Measurements from ENCODE around the gene CHAD. TPM values are rescaled to one million over a fixed set of nuclear protein-coding genes. Genes with fewer than 3 reads are reported as not detected.

The CHAD gene
- total RNA-seq, 4 donors from 2014 or later = not detected

DNA sequence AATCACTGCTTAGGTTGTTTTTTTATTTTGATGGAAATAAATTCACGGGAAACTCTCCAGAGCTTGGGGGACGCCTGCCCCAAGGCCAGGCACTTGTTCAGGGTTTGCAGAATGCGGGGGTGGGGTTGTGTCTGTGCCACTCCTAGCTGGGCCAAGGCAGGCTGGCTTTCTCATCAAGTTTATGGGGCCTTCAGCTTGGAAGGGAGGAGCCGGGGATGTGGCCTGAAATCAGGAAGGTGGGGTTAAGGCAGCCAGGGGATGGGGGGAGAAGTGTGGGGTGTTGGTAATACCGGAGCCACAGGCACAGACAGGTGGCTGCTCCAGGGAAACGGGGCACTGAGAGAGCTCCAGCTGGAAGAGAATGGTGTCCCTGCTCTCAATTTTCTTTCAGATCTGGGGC lies 1.7 kb upstream of the CHAD start:
- WGBS, 2 donors = 75 to 89% methylated on average over 6 of the region's 6 CpGs
- H3K4me1 ChIP-seq = peaks cover 0 to 18% (median 13%) of the 10 kb centered on the region in 4 donors
- no peak for TF ChIP-seq POLR2A (IDR thresholded peaks at IDR 0.05)
- TF ChIP-seq EP300 (IDR thresholded peaks at IDR 0.05) = no peak
- TF ChIP-seq, protein P1, sequence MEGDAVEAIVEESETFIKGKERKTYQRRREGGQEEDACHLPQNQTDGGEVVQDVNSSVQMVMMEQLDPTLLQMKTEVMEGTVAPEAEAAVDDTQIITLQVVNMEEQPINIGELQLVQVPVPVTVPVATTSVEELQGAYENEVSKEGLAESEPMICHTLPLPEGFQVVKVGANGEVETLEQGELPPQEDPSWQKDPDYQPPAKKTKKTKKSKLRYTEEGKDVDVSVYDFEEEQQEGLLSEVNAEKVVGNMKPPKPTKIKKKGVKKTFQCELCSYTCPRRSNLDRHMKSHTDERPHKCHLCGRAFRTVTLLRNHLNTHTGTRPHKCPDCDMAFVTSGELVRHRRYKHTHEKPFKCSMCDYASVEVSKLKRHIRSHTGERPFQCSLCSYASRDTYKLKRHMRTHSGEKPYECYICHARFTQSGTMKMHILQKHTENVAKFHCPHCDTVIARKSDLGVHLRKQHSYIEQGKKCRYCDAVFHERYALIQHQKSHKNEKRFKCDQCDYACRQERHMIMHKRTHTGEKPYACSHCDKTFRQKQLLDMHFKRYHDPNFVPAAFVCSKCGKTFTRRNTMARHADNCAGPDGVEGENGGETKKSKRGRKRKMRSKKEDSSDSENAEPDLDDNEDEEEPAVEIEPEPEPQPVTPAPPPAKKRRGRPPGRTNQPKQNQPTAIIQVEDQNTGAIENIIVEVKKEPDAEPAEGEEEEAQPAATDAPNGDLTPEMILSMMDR (IDR thresholded peaks at IDR 0.05) = no peak
- H3K36me3 ChIP-seq = peaks cover 0 to 47% (median 0%) of the 10 kb centered on the region in 3 donors
- H3K4me3 ChIP-seq = no peak overlapping the region
- peaks cover 0 to 17% of the 10 kb centered on the region in 2 donors for H3K27me3 ChIP-seq
- no peak for DNase-seq (ENCODE audit: low spot score in 2 of 2)
- no peaks in the 10 kb centered on the region for H3K9me3 ChIP-seq
- no peak overlapping the region for H3K27ac ChIP-seq

DNA sequence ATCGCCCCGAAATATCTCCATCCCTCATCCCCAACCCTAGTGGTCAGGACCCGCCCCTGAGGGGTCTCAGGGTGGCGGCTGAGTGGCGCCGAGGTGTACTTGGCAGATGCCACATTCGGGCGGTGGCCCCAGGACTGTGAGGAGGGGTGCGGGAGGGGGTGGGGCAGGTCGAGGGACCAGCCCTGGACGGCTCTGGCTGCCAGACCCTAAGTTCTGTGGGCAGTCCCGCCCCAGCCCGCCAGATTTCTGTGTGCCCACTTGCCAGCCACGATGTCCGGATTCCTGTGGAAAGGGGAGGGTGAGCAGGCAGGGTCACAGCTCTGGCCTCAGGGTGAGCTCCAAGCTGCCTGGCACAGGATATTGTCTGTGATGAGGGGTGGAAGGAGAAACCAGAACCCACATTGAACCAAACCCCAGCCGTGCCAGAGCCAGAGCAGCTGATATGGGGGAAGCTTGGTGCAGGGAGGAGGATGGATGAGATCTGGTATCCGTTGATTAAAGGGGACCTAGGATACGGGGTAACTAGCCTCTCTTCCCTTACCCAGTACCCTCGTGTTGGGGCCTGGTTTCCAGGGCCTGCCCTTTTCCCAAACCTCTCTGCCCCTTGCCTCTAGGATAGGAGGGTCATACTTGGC lies 1.1 kb upstream of the CHAD start:
- WGBS, 2 donors = 58 to 73% methylated on average over 17 to 19 of the region's 19 CpGs
- H3K4me3 ChIP-seq = no peak overlapping the region
- no peak overlapping the region for H3K27ac ChIP-seq
- peaks cover 0 to 50% (median 0%) of the 10 kb centered on the region in 3 donors for H3K36me3 ChIP-seq
- H3K9me3 ChIP-seq = no peaks in the 10 kb centered on the region
- H3K4me1 ChIP-seq = peaks cover 0 to 18% (median 13%) of the 10 kb centered on the region in 4 donors
- TF ChIP-seq, protein P1 (IDR thresholded peaks at IDR 0.05) = no peak
- no peak for TF ChIP-seq POLR2A (IDR thresholded peaks at IDR 0.05)
- TF ChIP-seq EP300 (IDR thresholded peaks at IDR 0.05) = no peak
- DNase-seq (ENCODE audit: low spot score in 2 of 2) = no peak
- peaks cover 0 to 17% of the 10 kb centered on the region in 2 donors for H3K27me3 ChIP-seq

DNA sequence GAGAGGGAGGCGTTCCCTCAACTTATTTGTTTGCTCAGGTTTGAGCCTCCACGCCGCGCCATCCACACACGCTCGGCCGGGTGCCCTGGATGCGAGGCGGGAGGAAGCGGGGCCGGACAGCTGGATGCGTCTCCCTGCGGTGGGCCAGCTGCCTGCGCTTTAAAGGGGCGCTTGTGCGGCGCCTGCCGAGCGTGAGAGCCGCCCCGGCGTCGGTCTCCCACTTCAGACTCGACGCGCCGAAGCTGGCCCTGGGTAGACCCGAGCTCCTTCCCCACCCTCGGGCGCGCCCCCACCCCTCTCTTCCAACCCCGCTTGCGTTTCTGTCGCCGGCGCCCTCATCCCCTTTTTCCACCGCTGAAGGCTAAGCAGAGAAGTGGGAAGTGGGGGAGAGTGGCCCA lies 527 bp upstream of the CHAD start:
- H3K4me3 ChIP-seq = peak overlapping the region in 2 of 4 donors; percentile 4 to 38
- H3K9me3 ChIP-seq = no peaks in the 10 kb centered on the region
- TF ChIP-seq POLR2A (IDR thresholded peaks at IDR 0.05) (no peak), EP300 (IDR thresholded peaks at IDR 0.05) (no peak)
- TF ChIP-seq, protein P1 (IDR thresholded peaks at IDR 0.05) = no peak
- WGBS, 2 donors = 5 to 15% methylated on average over 14 to 33 of the region's 37 CpGs
- peaks cover 0 to 50% (median 0%) of the 10 kb centered on the region in 3 donors for H3K36me3 ChIP-seq
- H3K27me3 ChIP-seq = peaks cover 0 to 17% of the 10 kb centered on the region in 2 donors
- H3K27ac ChIP-seq = no peak overlapping the region
- DNase-seq (ENCODE audit: low spot score in 2 of 2) = no peak
- peaks cover 0 to 18% (median 13%) of the 10 kb centered on the region in 4 donors for H3K4me1 ChIP-seq

- WGBS, 2 donors = 71 to 82% methylated on average over 4 to 13 of the region's 13 CpGs
- Histone ChIP-seq H3K4me3 (no peak overlapping the region), H3K4me1 (peaks cover 0 to 18% (median 13%) of the 10 kb centered on the region in 4 donors), H3K36me3 (peaks cover 0 to 54% (median 0%) of the 10 kb centered on the region in 3 donors), H3K27ac (no peak overlapping the region), H3K9me3 (no peaks in the 10 kb centered on the region), H3K27me3 (peaks cover 0 to 17% of the 10 kb centered on the region in 2 donors)
- no peak for DNase-seq (ENCODE audit: low spot score in 2 of 2)
- no peak for TF ChIP-seq EP300 (IDR thresholded peaks at IDR 0.05)
- TF ChIP-seq POLR2A (IDR thresholded peaks at IDR 0.05) = no peak
- TF ChIP-seq, protein P1 (IDR thresholded peaks at IDR 0.05) = no peak
Measured at GRCh38 chr17:50467855-50468303, 801 bp downstream of the CHAD start.

GRCh38 chr17:50467114-50467854 lies 1.4 kb downstream of the CHAD start:
- WGBS, 2 donors = 52 to 76% methylated on average over 7 of the region's 7 CpGs
- Histone ChIP-seq H3K27ac (no peak overlapping the region), H3K4me1 (peaks cover 0 to 18% (median 13%) of the 10 kb centered on the region in 4 donors), H3K4me3 (no peak overlapping the region), H3K36me3 (peaks cover 0 to 56% (median 0%) of the 10 kb centered on the region in 3 donors), H3K9me3 (no peaks in the 10 kb centered on the region), H3K27me3 (peaks cover 0 to 17% of the 10 kb centered on the region in 2 donors)
- TF ChIP-seq EP300 (IDR thresholded peaks at IDR 0.05) (no peak), POLR2A (IDR thresholded peaks at IDR 0.05) (no peak)
- TF ChIP-seq, protein P1 (IDR thresholded peaks at IDR 0.05) = no peak
- DNase-seq (ENCODE audit: low spot score in 2 of 2) = no peak

Data from tibial nerve (tissue), 4 donors.